IMR-90 (cell line): ENCODE results near the gene TMEM131L. TPM values are rescaled to one million over a fixed set of nuclear protein-coding genes. Genes with fewer than 3 reads are reported as not detected.

ENCODE experiments used
- ATAC-seq: fragments of 200-7000 bp; cut with Tn5 transposase; 2 replicates; pipeline ENCODE4 v1.9.1; 2020; ENCODE audit warnings: low read depth, mild to moderate bottlenecking, moderate library complexity
- BruUV-seq: library from RNA; stranded (reverse); fragments of 400-500 nt; replicated peaks from 2 replicates; lab custom pipeline; 2021; lab: Mats Ljungman, UMichigan
- CTCF ChIA-PET: fragments of 300-600 bp; formaldehyde crosslinking; extraction: SDS; loops from one replicate; lab custom pipeline; 2021; ENCODE audit warnings: antibody characterized with exemption; lab: Yijun Ruan, JAX
- POLR2A ChIA-PET: fragments of 300-600 bp; sonication (Branson Sonifier 250); formaldehyde crosslinking; loops from one replicate; lab custom pipeline; 2022; ENCODE audit warnings: antibody characterized with exemption; ENCODE audit not compliant: unreplicated experiment; lab: Charles Lee
- DNase-seq: peaks from one replicate; pipeline ENCODE4 v3.0.0; 2013
- H2AFZ ChIP-seq: replicated peaks from 2 replicates; pipeline ENCODE3; 2013; ENCODE audit warnings: low read length, mild to moderate bottlenecking; ENCODE audit not compliant: poor library complexity
- H2AK5ac ChIP-seq: 2 replicates; pipeline ENCODE4 v1.6.1; 2013; ENCODE audit warnings: low read depth, low read length, inconsistent platforms
- H2AK9ac ChIP-seq: replicated peaks from 2 replicates; pipeline ENCODE3; 2013; ENCODE audit warnings: mild to moderate bottlenecking, low read depth, low read length, moderate library complexity; ENCODE audit not compliant: poor library complexity
- H2BK120ac ChIP-seq: 2 replicates; pipeline ENCODE4 v1.6.1; 2013; ENCODE audit warnings: low read depth, low read length, inconsistent platforms
- H2BK15ac ChIP-seq: 3 replicates; pipeline ENCODE4 v1.6.1; 2013; ENCODE audit warnings: low read depth, low read length, inconsistent platforms
- H2BK20ac ChIP-seq: 2 replicates; pipeline ENCODE4 v1.6.1; 2013; ENCODE audit warnings: low read depth, mild to moderate bottlenecking, inconsistent platforms, low read length, moderate library complexity
- H2BK5ac ChIP-seq: 2 replicates; pipeline ENCODE4 v1.6.1; 2013; ENCODE audit warnings: mild to moderate bottlenecking, low read depth, low read length, inconsistent platforms; ENCODE audit not compliant: poor library complexity, severe bottlenecking
- H3K14ac ChIP-seq: replicated peaks from 2 replicates; pipeline ENCODE4 v1.6.1; 2013; ENCODE audit warnings: low read depth, low read length, inconsistent platforms
- H3K18ac ChIP-seq: 2 replicates; pipeline ENCODE4 v1.6.1; 2013; ENCODE audit warnings: low read depth, low read length, control low read depth
- H3K23ac ChIP-seq: 2 replicates; pipeline ENCODE4 v1.6.1; 2013; ENCODE audit warnings: low read depth, low read length, inconsistent platforms
- H3K27ac ChIP-seq: 2 replicates; pipeline ENCODE4 v1.5.1; 2013; ENCODE audit warnings: mild to moderate bottlenecking, control low read depth, low read length; ENCODE audit not compliant: insufficient read depth
- H3K27me3 ChIP-seq: 2 replicates; pipeline ENCODE4 v1.6.1; 2013; ENCODE audit warnings: low read length; ENCODE audit not compliant: control insufficient read depth, insufficient read depth
- H3K36me3 ChIP-seq: 2 replicates; pipeline ENCODE4 v1.6.1; 2013; ENCODE audit warnings: low read length, mixed read lengths; ENCODE audit not compliant: control insufficient read depth, insufficient read depth
- H3K4ac ChIP-seq: 2 replicates; pipeline ENCODE4 v1.6.1; 2013; ENCODE audit warnings: low read depth, low read length, inconsistent platforms
- H3K4me1 ChIP-seq: 2 replicates; pipeline ENCODE4 v1.6.1; 2013; ENCODE audit warnings: low read length, mixed read lengths; ENCODE audit not compliant: control insufficient read depth, insufficient read depth
- H3K4me2 ChIP-seq: 2 replicates; pipeline ENCODE4 v1.6.1; 2013; ENCODE audit warnings: low read depth, mild to moderate bottlenecking, control low read depth, low read length, moderate library complexity
- H3K4me3 ChIP-seq: 2 replicates; pipeline ENCODE4 v1.5.1; 2013; ENCODE audit warnings: low read depth, mild to moderate bottlenecking, control low read depth, low read length, moderate library complexity; ENCODE audit not compliant: insufficient read depth
- H3K56ac ChIP-seq: 2 replicates; pipeline ENCODE4 v1.6.1; 2013; ENCODE audit warnings: low read length, inconsistent platforms; ENCODE audit not compliant: insufficient read depth; ENCODE audit errors: extremely low read depth
- H3K79me1 ChIP-seq, 2 experiments: 2 replicates each; pipeline ENCODE4 v1.6.1; 2013; ENCODE audit warnings: low read length in 2 of 2, inconsistent platforms in 1 of 2, low read depth in 1 of 2
- H3K9ac ChIP-seq: 2 replicates; pipeline ENCODE4 v1.6.1; 2013; ENCODE audit warnings: low read depth, low read length, control low read depth
- H3K9me1 ChIP-seq: 2 replicates; pipeline ENCODE4 v1.6.1; 2013; ENCODE audit warnings: low read length, inconsistent platforms; ENCODE audit not compliant: insufficient read depth
- H3K9me3 ChIP-seq: 2 replicates; pipeline ENCODE4 v1.6.1; 2013; ENCODE audit warnings: low read length; ENCODE audit not compliant: control insufficient read depth, insufficient read depth
- H4K20me1 ChIP-seq: 2 replicates; pipeline ENCODE4 v1.6.1; 2013; ENCODE audit warnings: low read length, inconsistent platforms; ENCODE audit not compliant: insufficient read depth
- H4K5ac ChIP-seq: 2 replicates; pipeline ENCODE4 v1.6.1; 2013; ENCODE audit warnings: mild to moderate bottlenecking, low read depth, low read length, control low read depth
- H4K8ac ChIP-seq, 2 experiments: 2 replicates each; pipeline ENCODE4 v1.6.1; 2013; ENCODE audit warnings: low read depth in 2 of 2, low read length in 2 of 2, control low read depth in 1 of 2, inconsistent platforms in 1 of 2
- H4K91ac ChIP-seq: 2 replicates; pipeline ENCODE4 v1.6.1; 2013; ENCODE audit warnings: low read depth, low read length, inconsistent platforms; ENCODE audit not compliant: insufficient read depth
- CEBPB ChIP-seq: IDR thresholded peaks from 2 replicates; pipeline ENCODE4 v1.6.1; 2012; ENCODE audit warnings: low read depth, low read length, improper control_type of control experiment
- CHD1 ChIP-seq: IDR thresholded peaks from 2 replicates; pipeline ENCODE4 v1.6.1; 2012; ENCODE audit warnings: low read depth, low read length, improper control_type of control experiment
- MAZ ChIP-seq: IDR thresholded peaks from 2 replicates; pipeline ENCODE4 v1.6.1; 2012; ENCODE audit warnings: low read depth, mild to moderate bottlenecking, low read length, improper control_type of control experiment, moderate library complexity, borderline replicate concordance
- MXI1 ChIP-seq: IDR thresholded peaks from 2 replicates; pipeline ENCODE4 v1.6.1; 2012; ENCODE audit warnings: low read depth, mild to moderate bottlenecking, low read length, moderate library complexity, borderline replicate concordance
- POLR2A ChIP-seq: IDR thresholded peaks from 2 replicates; pipeline ENCODE4 v1.6.1; 2012; ENCODE audit warnings: mild to moderate bottlenecking, low read depth, low read length
- WGBS, 2 experiments: methylation state at CpG; one replicate each; pipeline versions ENCODE4 v1.1.5 to v1.1.7; 2013; ENCODE audit warnings: missing lambda C conversion rate in 2 of 2; ENCODE audit not compliant: insufficient read length in 1 of 2; ENCODE audit errors: extremely low coverage in 2 of 2; 5-methylcytosine and 5-hydroxymethylcytosine counted together
- dilution Hi-C: fragments of 300-500 bp; cut with HindIII; formaldehyde crosslinking; loops from one replicate; pipeline ENCODE4 v1.14.3; 2018; ENCODE audit warnings: low sequenced_read_pairs; ENCODE audit not compliant: unreplicated experiment
- in situ Hi-C: fragments of 300-500 bp; cut with MboI; formaldehyde crosslinking; loops from 3 replicates; pipeline ENCODE4 v1.14.3; 2019; ENCODE audit warnings: low sequenced_read_pairs, inconsistent platforms, mixed read lengths
- intact Hi-C: fragments of 100-400 bp; cut with micrococcal nuclease; formaldehyde crosslinking; loops from 2 replicates; pipeline ENCODE4 v1.10.0; 2022
- polyA plus RNA-seq, 3 experiments: library from polyadenylated mRNA; depleted of rRNA; stranded (reverse); fragments of >200 nt; gene quantifications; 2 replicates each; pipeline ENCODE4 v1.2.3, GENCODE V29; 2012; ENCODE audit warnings: low replicate concordance in 1 of 3
- total RNA-seq: library from RNA; depleted of rRNA; stranded (reverse); fragments of >200 nt; gene quantifications from 2 replicates; pipeline ENCODE4 v1.2.3, GENCODE V29; 2012
- TF ChIP-seq, protein P1 (sequence below): conservative IDR thresholded peaks from 2 replicates; pipeline ENCODE4 v1.5.1; 2012; ENCODE audit warnings: mild to moderate bottlenecking, low read depth, low read length, improper control_type of control experiment
- TF ChIP-seq, protein P2 (sequence below): fragments of 150-350 bp; IDR thresholded peaks from 2 replicates; pipeline ENCODE4 v1.6.1; 2017; ENCODE audit warnings: mild to moderate bottlenecking, antibody characterized with exemption, low read length, low read depth

Gene TMEM131L
- total and polyA plus RNA-seq, 2 of the 4 experiments (the other 2 are of a cell fraction), result 8.4 to 23.8 TPM

DNA sequence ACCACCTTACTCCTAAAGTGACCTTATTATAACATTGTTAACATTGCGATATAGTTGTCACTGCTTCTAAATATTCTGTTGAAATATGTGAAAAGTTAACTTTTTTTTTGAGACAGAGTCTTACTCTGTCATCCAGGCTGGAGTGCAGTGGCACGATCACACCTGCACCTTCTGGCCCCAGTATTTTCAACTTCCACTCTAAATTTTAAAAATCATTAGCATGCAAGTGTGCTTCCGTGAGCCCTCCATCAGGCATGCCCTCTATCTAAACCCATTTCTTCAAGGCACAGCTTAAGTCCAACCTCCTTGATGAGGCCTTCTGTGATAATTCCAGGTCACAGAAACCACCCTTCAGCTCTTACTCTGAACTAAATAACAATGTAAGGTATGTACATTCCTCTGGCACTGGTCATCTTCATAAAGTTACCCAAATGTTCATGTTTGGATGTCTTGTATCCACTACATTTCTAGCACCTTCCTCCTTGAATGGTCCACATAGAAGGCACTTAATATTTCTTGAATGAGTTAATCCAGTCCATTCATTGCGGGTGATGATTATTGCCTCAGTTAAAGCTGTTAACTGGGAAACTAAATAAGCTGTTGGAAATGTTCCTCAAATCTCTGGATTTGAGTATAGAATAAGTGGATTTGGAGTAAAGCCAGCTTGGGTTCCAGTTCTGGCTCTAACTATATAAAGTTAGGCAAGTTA lies 38.6 kb upstream of the TMEM131L start:
- no peak for TF ChIP-seq MXI1
- TF ChIP-seq, protein P1, sequence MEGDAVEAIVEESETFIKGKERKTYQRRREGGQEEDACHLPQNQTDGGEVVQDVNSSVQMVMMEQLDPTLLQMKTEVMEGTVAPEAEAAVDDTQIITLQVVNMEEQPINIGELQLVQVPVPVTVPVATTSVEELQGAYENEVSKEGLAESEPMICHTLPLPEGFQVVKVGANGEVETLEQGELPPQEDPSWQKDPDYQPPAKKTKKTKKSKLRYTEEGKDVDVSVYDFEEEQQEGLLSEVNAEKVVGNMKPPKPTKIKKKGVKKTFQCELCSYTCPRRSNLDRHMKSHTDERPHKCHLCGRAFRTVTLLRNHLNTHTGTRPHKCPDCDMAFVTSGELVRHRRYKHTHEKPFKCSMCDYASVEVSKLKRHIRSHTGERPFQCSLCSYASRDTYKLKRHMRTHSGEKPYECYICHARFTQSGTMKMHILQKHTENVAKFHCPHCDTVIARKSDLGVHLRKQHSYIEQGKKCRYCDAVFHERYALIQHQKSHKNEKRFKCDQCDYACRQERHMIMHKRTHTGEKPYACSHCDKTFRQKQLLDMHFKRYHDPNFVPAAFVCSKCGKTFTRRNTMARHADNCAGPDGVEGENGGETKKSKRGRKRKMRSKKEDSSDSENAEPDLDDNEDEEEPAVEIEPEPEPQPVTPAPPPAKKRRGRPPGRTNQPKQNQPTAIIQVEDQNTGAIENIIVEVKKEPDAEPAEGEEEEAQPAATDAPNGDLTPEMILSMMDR, result no peak
- TF ChIP-seq CHD1, result no peak
- no peak for TF ChIP-seq MAZ
- TF ChIP-seq, protein P2, sequence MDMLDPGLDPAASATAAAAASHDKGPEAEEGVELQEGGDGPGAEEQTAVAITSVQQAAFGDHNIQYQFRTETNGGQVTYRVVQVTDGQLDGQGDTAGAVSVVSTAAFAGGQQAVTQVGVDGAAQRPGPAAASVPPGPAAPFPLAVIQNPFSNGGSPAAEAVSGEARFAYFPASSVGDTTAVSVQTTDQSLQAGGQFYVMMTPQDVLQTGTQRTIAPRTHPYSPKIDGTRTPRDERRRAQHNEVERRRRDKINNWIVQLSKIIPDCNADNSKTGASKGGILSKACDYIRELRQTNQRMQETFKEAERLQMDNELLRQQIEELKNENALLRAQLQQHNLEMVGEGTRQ, result no peak
- no peak for TF ChIP-seq POLR2A
- no peak for TF ChIP-seq CEBPB
- no peak overlapping the region for H2BK20ac ChIP-seq
- dilution Hi-C loops, result no loop called here
- no peak overlapping the region for H2AK5ac ChIP-seq
- in situ Hi-C loops, result no loop called here
- ATAC-seq (peak; percentile 59; the same call in 1 of the 2 replicates), DNase-seq (peak; percentile 56)
- no peak overlapping the region for H2BK5ac ChIP-seq
- H2BK120ac ChIP-seq, result no peak overlapping the region
- no peaks in the 10 kb centered on the region for H3K27me3 ChIP-seq
- H3K4me1 ChIP-seq, result peaks cover 3% of the 10 kb centered on the region
- H3K4ac ChIP-seq, result no peak overlapping the region
- no peak overlapping the region for H4K8ac ChIP-seq
- H4K5ac ChIP-seq, result no peak overlapping the region
- no peak overlapping the region for H3K14ac ChIP-seq
- no peak overlapping the region for H2AFZ ChIP-seq
- H3K9ac ChIP-seq, result no peak overlapping the region
- peaks cover 8% of the 10 kb centered on the region; the same call in 1 of the 2 replicates for H3K9me1 ChIP-seq
- no peak overlapping the region for H3K18ac ChIP-seq
- no peak overlapping the region for H3K4me3 ChIP-seq
- no peak overlapping the region for H2AK9ac ChIP-seq
- ChIA-PET CTCF (interaction anchor here (0.6 to 0.7 kb wide), 2 partner anchors 237 to 404 kb away, joined by 3 read pairs; no protein-coding TSS in a partner anchor), POLR2A (interaction anchor here (0.7 kb wide), 1 partner anchor 41 kb away, joined by 6 read pairs; no protein-coding TSS in a partner anchor)
- no peak overlapping the region for H3K27ac ChIP-seq
- H3K4me2 ChIP-seq, result no peak overlapping the region
- intact Hi-C loops, result no loop called here
- H3K79me1 ChIP-seq, result no peaks in the 10 kb centered on the region
- no peaks in the 10 kb centered on the region for H3K36me3 ChIP-seq
- no peak overlapping the region for H4K91ac ChIP-seq
- no peak overlapping the region for H3K56ac ChIP-seq
- H4K20me1 ChIP-seq, result no peaks in the 10 kb centered on the region
- H3K9me3 ChIP-seq, result no peaks in the 10 kb centered on the region
- no TSS peak for BruUV-seq
- 100% methylated on average over 1 of the region's 4 CpGs; no CpG with 5 or more reads in 1 of the 2 experiments for WGBS, 2 experiments
- no peak overlapping the region for H3K23ac ChIP-seq
- no peak overlapping the region for H2BK15ac ChIP-seq
